SK-N-SH treated with all-trans-retinoic acid at 6 μM for 48 hours (cell line): ENCODE data around the gene CLEC4F.

ENCODE experiments used
- ATAC-seq: fragments of 200-7000 bp; cut with Tn5 transposase; 3 replicates; pipeline ENCODE4 v1.9.1; 2020; ENCODE audit warnings: mild to moderate bottlenecking, moderate library complexity
- ARNTL ChIP-seq: fragments of 450-650 bp; formaldehyde crosslinking; IDR thresholded peaks from 2 replicates; pipeline ENCODE4 v1.5.0; 2020; ENCODE audit warnings: low read depth, mild to moderate bottlenecking, moderate library complexity, borderline replicate concordance
- BACH2 ChIP-seq: fragments of 250-450 bp; sonication (Bioruptor Pico); IDR thresholded peaks from 2 replicates; pipeline ENCODE4 v1.9.0; 2021; ENCODE audit warnings: mild to moderate bottlenecking, borderline replicate concordance
- CREB5 ChIP-seq: fragments of 250-450 bp; sonication (Bioruptor Pico); IDR thresholded peaks from 2 replicates; pipeline ENCODE4 v1.5.1; 2020; ENCODE audit warnings: low read depth, mild to moderate bottlenecking, moderate library complexity
- CSDC2 ChIP-seq: fragments of 250-450 bp; sonication (Bioruptor Pico); IDR thresholded peaks from 2 replicates; pipeline ENCODE4 v1.5.0; 2020; ENCODE audit warnings: mild to moderate bottlenecking, moderate library complexity
- CSRNP3 ChIP-seq: fragments of 250-450 bp; sonication (Bioruptor Pico); IDR thresholded peaks from 2 replicates; pipeline ENCODE4 v1.5.1; 2021; ENCODE audit warnings: mild to moderate bottlenecking, moderate library complexity
- ESRRG ChIP-seq: fragments of 250-450 bp; sonication (Bioruptor Pico); IDR thresholded peaks from 2 replicates; pipeline ENCODE4 v1.6.1; 2021; ENCODE audit warnings: mild to moderate bottlenecking
- GLIS3 ChIP-seq: fragments of 250-450 bp; sonication (Bioruptor Pico); IDR thresholded peaks from 2 replicates; pipeline ENCODE4 v1.5.0; 2020; ENCODE audit warnings: mild to moderate bottlenecking, moderate library complexity
- ISL1 ChIP-seq: fragments of 250-450 bp; sonication (Bioruptor Pico); IDR thresholded peaks from 2 replicates; pipeline ENCODE4 v2.1.2; 2022; ENCODE audit warnings: mild to moderate bottlenecking, moderate library complexity
- OSR1 ChIP-seq: fragments of 250-450 bp; sonication (Bioruptor Pico); IDR thresholded peaks from 2 replicates; pipeline ENCODE4 v1.8.0; 2022; ENCODE audit warnings: moderate library complexity, mild to moderate bottlenecking, inconsistent platforms
- PATZ1 ChIP-seq: fragments of 250-450 bp; sonication (Bioruptor Pico); IDR thresholded peaks from 2 replicates; pipeline ENCODE4 v1.8.0; 2020; ENCODE audit warnings: mild to moderate bottlenecking, moderate library complexity, borderline replicate concordance
- PPARA ChIP-seq: fragments of 250-450 bp; sonication (Bioruptor Pico); IDR thresholded peaks from 2 replicates; pipeline ENCODE4 v1.5.0; 2020; ENCODE audit warnings: mild to moderate bottlenecking, borderline replicate concordance
- RARB ChIP-seq: fragments of 250-450 bp; sonication (Bioruptor Pico); IDR thresholded peaks from 2 replicates; pipeline ENCODE4 v1.8.0; 2021; ENCODE audit warnings: mild to moderate bottlenecking, moderate library complexity
- SNAI2 ChIP-seq: fragments of 250-450 bp; sonication (Bioruptor Pico); IDR thresholded peaks from 2 replicates; pipeline ENCODE4 v1.5.0; 2020; ENCODE audit warnings: mild to moderate bottlenecking, moderate library complexity
- TCF4 ChIP-seq: fragments of 250-450 bp; sonication (Bioruptor Pico); IDR thresholded peaks from 2 replicates; pipeline ENCODE4 v1.8.0; 2021; ENCODE audit warnings: mild to moderate bottlenecking, moderate library complexity, borderline replicate concordance
- TOX ChIP-seq: fragments of 250-450 bp; sonication (Bioruptor Pico); IDR thresholded peaks from 2 replicates; pipeline ENCODE4 v1.8.0; 2021; ENCODE audit warnings: mild to moderate bottlenecking, moderate library complexity, borderline replicate concordance
- TSHZ2 ChIP-seq: fragments of 250-450 bp; sonication (Bioruptor Pico); IDR thresholded peaks from 2 replicates; pipeline ENCODE4 v1.5.0; 2020; ENCODE audit warnings: mild to moderate bottlenecking, moderate library complexity
- ZFP3 ChIP-seq: fragments of 250-450 bp; sonication (Bioruptor Pico); IDR thresholded peaks from 2 replicates; pipeline ENCODE4 v1.5.0; 2020; ENCODE audit warnings: mild to moderate bottlenecking, moderate library complexity
- ZFP30 ChIP-seq: fragments of 450-650 bp; formaldehyde crosslinking; IDR thresholded peaks from 2 replicates; pipeline ENCODE4 v1.5.0; 2022; ENCODE audit warnings: mild to moderate bottlenecking, moderate library complexity
- ZNF565 ChIP-seq: fragments of 450-650 bp; formaldehyde crosslinking; conservative IDR thresholded peaks from 2 replicates; pipeline ENCODE4 v1.5.0; 2020; ENCODE audit warnings: low read depth, mild to moderate bottlenecking, moderate library complexity
- ZNF8 ChIP-seq: fragments of 450-650 bp; formaldehyde crosslinking; IDR thresholded peaks from 2 replicates; pipeline ENCODE4 v1.5.0; 2020; ENCODE audit warnings: mild to moderate bottlenecking, moderate library complexity

Gene CLEC4F

GRCh38 chr2:70826696-70827350 is 6.4 kb upstream of the CLEC4F start:
- TF ChIP-seq BACH2 (CRISPR knock-in tag), result no peak
- no peak for TF ChIP-seq SNAI2 (CRISPR knock-in tag)
- TF ChIP-seq PATZ1, result no peak
- TF ChIP-seq ARNTL, result no peak
- TF ChIP-seq TOX (CRISPR knock-in tag), result no peak
- no peak for TF ChIP-seq RARB (CRISPR knock-in tag)
- TF ChIP-seq TSHZ2 (CRISPR knock-in tag), result no peak
- TF ChIP-seq ISL1 (CRISPR knock-in tag), result no peak
- no peak for TF ChIP-seq ZFP3 (CRISPR knock-in tag)
- no peak for TF ChIP-seq ZNF565 (CRISPR knock-in tag)
- no peak for TF ChIP-seq TCF4 (CRISPR knock-in tag)
- no peak for TF ChIP-seq GLIS3 (CRISPR knock-in tag)
- TF ChIP-seq CSRNP3 (CRISPR knock-in tag), result no peak
- no peak for TF ChIP-seq OSR1 (CRISPR knock-in tag)
- no peak for ATAC-seq

- no peak for ATAC-seq
- TF ChIP-seq SNAI2 (CRISPR knock-in tag) (no peak), ZFP30 (CRISPR knock-in tag) (no peak), PATZ1 (no peak), CREB5 (CRISPR knock-in tag) (no peak), RARB (CRISPR knock-in tag) (no peak), ZFP3 (CRISPR knock-in tag) (no peak), ARNTL (no peak), CSDC2 (CRISPR knock-in tag) (no peak), PPARA (no peak), TCF4 (CRISPR knock-in tag) (no peak), ESRRG (CRISPR knock-in tag) (no peak), TSHZ2 (CRISPR knock-in tag) (no peak), ZNF8 (CRISPR knock-in tag) (no peak), ZNF565 (CRISPR knock-in tag) (no peak)
These were observed 2.9 kb upstream of the CLEC4F start for GRCh38 chr2:70823249-70823648.
